Chondrocyte (in vitro differentiated cells): ENCODE measurements around the gene MOCOS. TPM values are rescaled to one million over a fixed set of nuclear protein-coding genes. Genes with fewer than 3 reads are reported as not detected.

Experiments used
- DNase-seq: peaks from one replicate; pipeline ENCODE4 v3.0.0; 2021; ENCODE audit warnings: mixed read lengths, low spot score
- H3K27ac Mint-ChIP-seq: one replicate; pipeline ENCODE4 v1.8.0; 2021; ENCODE audit warnings: mild to moderate bottlenecking, moderate library complexity, mixed read lengths; ENCODE audit not compliant: unreplicated experiment
- H3K27me3 Mint-ChIP-seq: 2 replicates; pipeline ENCODE4 v1.8.0; 2021; ENCODE audit warnings: low read depth, mixed read lengths
- H3K36me3 Mint-ChIP-seq: 2 replicates; pipeline ENCODE4 v1.8.0; 2021; ENCODE audit warnings: low read depth, mixed read lengths
- H3K4me1 Mint-ChIP-seq: 2 replicates; pipeline ENCODE4 v1.8.0; 2021; ENCODE audit warnings: low read depth, mild to moderate bottlenecking, mixed read lengths
- H3K4me3 Mint-ChIP-seq: one replicate; pipeline ENCODE4 v1.8.0; 2021; ENCODE audit warnings: mild to moderate bottlenecking, moderate library complexity, mixed read lengths; ENCODE audit not compliant: unreplicated experiment
- H3K9me3 Mint-ChIP-seq: 2 replicates; pipeline ENCODE4 v1.8.0; 2021; ENCODE audit warnings: low read depth, mixed read lengths
- total RNA-seq: library from RNA; stranded (reverse); gene quantifications from 3 replicates; pipeline ENCODE4 v1.2.1, GENCODE V29; 2021
- TF ChIP-seq, protein P1 (sequence below): fragments of 200-600 bp; sonication (generic); IDR thresholded peaks from 2 replicates; pipeline ENCODE4 v1.5.0; 2021; ENCODE audit warnings: antibody characterized with exemption, mild to moderate bottlenecking, moderate library complexity

MOCOS gene
- total RNA-seq, 1 donor from 2014 or later, result 13.2 TPM

DNA sequence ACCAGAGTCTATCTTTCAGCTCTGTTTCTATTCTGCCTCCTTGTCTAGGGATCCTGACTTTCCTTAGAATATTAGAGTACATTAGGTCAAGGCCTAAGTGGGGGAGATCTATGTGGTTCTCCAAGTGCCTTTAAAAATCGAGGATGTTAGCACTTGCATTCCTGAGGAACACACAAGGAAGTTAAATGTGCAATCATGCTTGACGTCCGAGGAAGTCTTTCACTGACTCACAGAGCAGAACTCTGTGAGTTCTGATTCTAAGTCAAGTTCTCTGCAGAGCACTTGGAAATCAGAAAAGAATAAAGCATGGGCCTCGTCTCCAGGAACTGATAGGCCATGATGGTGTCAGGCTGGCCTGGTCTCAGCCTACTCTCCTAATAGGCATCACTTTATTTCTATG lies 127.5 kb downstream of the MOCOS start:
- TF ChIP-seq, protein P1, sequence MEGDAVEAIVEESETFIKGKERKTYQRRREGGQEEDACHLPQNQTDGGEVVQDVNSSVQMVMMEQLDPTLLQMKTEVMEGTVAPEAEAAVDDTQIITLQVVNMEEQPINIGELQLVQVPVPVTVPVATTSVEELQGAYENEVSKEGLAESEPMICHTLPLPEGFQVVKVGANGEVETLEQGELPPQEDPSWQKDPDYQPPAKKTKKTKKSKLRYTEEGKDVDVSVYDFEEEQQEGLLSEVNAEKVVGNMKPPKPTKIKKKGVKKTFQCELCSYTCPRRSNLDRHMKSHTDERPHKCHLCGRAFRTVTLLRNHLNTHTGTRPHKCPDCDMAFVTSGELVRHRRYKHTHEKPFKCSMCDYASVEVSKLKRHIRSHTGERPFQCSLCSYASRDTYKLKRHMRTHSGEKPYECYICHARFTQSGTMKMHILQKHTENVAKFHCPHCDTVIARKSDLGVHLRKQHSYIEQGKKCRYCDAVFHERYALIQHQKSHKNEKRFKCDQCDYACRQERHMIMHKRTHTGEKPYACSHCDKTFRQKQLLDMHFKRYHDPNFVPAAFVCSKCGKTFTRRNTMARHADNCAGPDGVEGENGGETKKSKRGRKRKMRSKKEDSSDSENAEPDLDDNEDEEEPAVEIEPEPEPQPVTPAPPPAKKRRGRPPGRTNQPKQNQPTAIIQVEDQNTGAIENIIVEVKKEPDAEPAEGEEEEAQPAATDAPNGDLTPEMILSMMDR, result no peak
- H3K4me3 Mint-ChIP-seq, result no peak overlapping the region

DNA sequence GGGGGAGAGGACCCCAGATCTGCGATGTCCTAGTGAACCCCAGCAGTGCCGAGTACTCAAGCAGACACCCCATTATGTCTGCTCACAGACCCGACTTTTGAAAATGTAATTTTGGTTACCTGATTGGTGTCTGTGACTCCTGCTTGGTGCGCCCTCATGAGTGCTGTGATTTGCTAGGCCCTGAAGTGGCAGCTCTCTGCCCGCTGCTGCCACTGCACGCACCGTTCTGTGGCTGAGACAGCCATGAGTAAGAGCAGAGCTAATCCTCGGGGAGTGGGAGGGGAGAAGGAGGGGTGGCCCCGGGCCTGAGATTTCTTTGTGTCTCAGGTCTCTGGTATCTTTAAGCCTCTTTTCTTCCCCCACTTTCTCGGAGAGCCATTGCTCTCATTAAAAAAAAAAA lies 128.4 kb downstream of the MOCOS start:
- DNase-seq, result no peak
- Mint-ChIP-seq H3K36me3 (peaks cover 20% of the 10 kb centered on the region), H3K4me1 (peaks cover 27% of the 10 kb centered on the region), H3K4me3 (no peak overlapping the region), H3K9me3 (peaks cover 19% of the 10 kb centered on the region), H3K27ac (no peak overlapping the region), H3K27me3 (peaks cover 6% of the 10 kb centered on the region)
- TF ChIP-seq, protein P1, result no peak

More for the DNA sequence above, 127.5 kb downstream of the MOCOS start:
- Mint-ChIP-seq H3K9me3 (peaks cover 16% of the 10 kb centered on the region), H3K27me3 (peaks cover 6% of the 10 kb centered on the region), H3K36me3 (peaks cover 20% of the 10 kb centered on the region), H3K4me1 (peaks cover 35% of the 10 kb centered on the region), H3K27ac (peak overlapping the region; percentile 60)
- DNase-seq, result no peak

DNA sequence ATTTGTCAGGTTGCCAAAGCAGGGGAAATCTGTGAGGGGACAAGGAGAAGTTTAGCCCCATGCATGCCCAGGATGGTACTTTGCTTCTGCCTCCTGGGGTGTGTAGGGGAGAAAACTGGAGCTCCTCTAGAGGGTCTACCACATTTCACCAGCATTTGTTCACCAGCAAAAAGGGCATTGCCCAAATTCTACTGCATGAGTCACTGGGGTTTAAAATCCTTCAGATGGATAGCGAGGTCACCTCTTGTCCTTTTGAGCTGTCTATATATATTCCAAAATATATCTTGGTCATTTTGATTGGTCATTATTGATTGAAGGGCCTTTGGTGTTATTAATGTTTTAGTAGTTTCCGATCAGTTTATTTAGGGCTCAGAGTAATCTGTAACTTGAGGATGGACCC lies 128.9 kb downstream of the MOCOS start:
- Mint-ChIP-seq H3K4me1 (peaks cover 27% of the 10 kb centered on the region), H3K36me3 (peaks cover 20% of the 10 kb centered on the region), H3K4me3 (no peak overlapping the region), H3K9me3 (peaks cover 19% of the 10 kb centered on the region), H3K27ac (no peak overlapping the region), H3K27me3 (peaks cover 6% of the 10 kb centered on the region)
- no peak for DNase-seq
- TF ChIP-seq, protein P1, result no peak

Other genes starting within 250 kb of the MOCOS start
- 35.5 to 45.2 TPM (median 39.8 TPM) in 3 replicates for gene RPRD1A, start 119.9 kb upstream of the MOCOS start, total RNA-seq
- gene SLC39A6, start 58.2 kb upstream of the MOCOS start, total RNA-seq, result 84.9 to 89.9 TPM (median 86.4 TPM) in 3 replicates
- 67.1 to 77.2 TPM (median 70.5 TPM) in 3 replicates for gene ELP2, start 57.6 kb upstream of the MOCOS start, total RNA-seq
- 8.2 to 9.9 TPM (median 8.9 TPM) in 3 replicates for gene FHOD3, start 110.2 kb downstream of the MOCOS start, total RNA-seq